Iris pigment epithelial cell (primary cell): ENCODE measurements around the gene BTRC.
"Not testable (repeated sequence)": the region's sequence is repeated elsewhere in the genome, so short reads cannot be mapped to it uniquely, and the experiment has no call there.

Experiments
- DNase-seq: peaks from one replicate; pipeline ENCODE4 v3.0.0-alpha.2; 2011; ENCODE audit warnings: low read depth

Gene BTRC

GRCh38 chr10:101585841-101586240, 231.9 kb downstream of the BTRC start:
- no peak for DNase-seq

- peak; percentile 95 for DNase-seq
Measured at GRCh38 chr10:101587725-101588653, 234.0 kb downstream of the BTRC start, which contains the start of the genes DPCD and POLL. Gene DPCD, plus strand, starts transcription at chr10:101588321. Its CDS starts 16 bp downstream, at chr10:101588337. Gene POLL, minus strand, starts transcription at chr10:101588257. Its CDS starts 897 bp downstream, at chr10:101587360.

GRCh38 chr10:101588879-101589278, 234.9 kb downstream of the BTRC start:
- peak; percentile 73 for DNase-seq

- DNase-seq, result not testable (repeated sequence)
Measured at GRCh38 chr10:101593331-101593730, 239.4 kb downstream of the BTRC start.

GRCh38 chr10:101595591-101596433, 241.8 kb downstream of the BTRC start:
- no peak for DNase-seq

GRCh38 chr10:101597091-101597900, 243.3 kb downstream of the BTRC start:
- no peak for DNase-seq

GRCh38 chr10:101601541-101601940, 247.6 kb downstream of the BTRC start:
- no peak for DNase-seq

GRCh38 chr10:101602761-101603398, 248.9 kb downstream of the BTRC start:
- peak; percentile 69 for DNase-seq
